Transverse colon (tissue), 4 donors: ENCODE measurements around the gene NPR3.

Experiments
- CTCF ChIP-seq, 5 experiments: fragments of 200-600 bp in 3 of 5; fragments of 450-650 bp in 2 of 5; sonication (generic) in 3 of 5; IDR thresholded peaks; 1 replicate in 2 of 5; 2 replicates in 3 of 5; pipeline ENCODE4 v1.5.1; 2016 to 2017; ENCODE audit warnings: antibody characterized with exemption in 5 of 5, inconsistent platforms in 3 of 5, mild to moderate bottlenecking in 2 of 5, moderate library complexity in 1 of 5
- EP300 ChIP-seq: sonication (generic); formaldehyde crosslinking; IDR thresholded peaks from one replicate; pipeline ENCODE4 v1.6.1; 2017; ENCODE audit warnings: antibody characterized with exemption, low read depth
- POLR2AphosphoS5 ChIP-seq, 3 donors: sonication (generic); formaldehyde crosslinking; IDR thresholded peaks; one replicate each; pipeline ENCODE4 v1.6.1; 2016; ENCODE audit warnings: antibody characterized with exemption in 3 of 3

- TF ChIP-seq CTCF (IDR thresholded peaks at IDR 0.05) (no peak), POLR2AphosphoS5 (IDR thresholded peaks at IDR 0.05) (no peak), EP300 (no peak)
Measured at GRCh38 chr5:32753051-32753450, 41.9 kb downstream of the NPR3 start.
